Measurements from ENCODE around the gene GPR148. TPM values are rescaled to one million over a fixed set of nuclear protein-coding genes. Genes with fewer than 3 reads are reported as not detected.

The GPR148 gene
- total and polyA plus RNA-seq, 2 experiments from 2014 or later = 0.16 TPM; not detected in 1

- no peak overlapping the region for H3K27ac Mint-ChIP-seq
- TF ChIP-seq POLR2AphosphoS5 (IDR thresholded peaks at IDR 0.05; ENCODE audit: low read depth) (no peak), EZH2phosphoT487 (IDR thresholded peaks at IDR 0.05; ENCODE audit: unreplicated experiment) (no peak), EZH2 (IDR thresholded peaks at IDR 0.05; ENCODE audit: low read depth, unreplicated experiment) (no peak), CREB1 (CRISPR knock-in tag; IDR thresholded peaks at IDR 0.05; ENCODE audit: low read depth) (no peak), CTCF (conservative IDR thresholded peaks at IDR 0.05; ENCODE audit: low read depth in 2 of 2) (no peak), ZNF331 (CRISPR knock-in tag; IDR thresholded peaks at IDR 0.05; ENCODE audit: low read depth) (no peak), NANOG (IDR thresholded peaks at IDR 0.05; ENCODE audit: borderline replicate concordance) (no peak), JUNB (IDR thresholded peaks at IDR 0.05; ENCODE audit: unreplicated experiment) (no peak), STAT1 (IDR thresholded peaks at IDR 0.05; ENCODE audit: unreplicated experiment) (no peak), ZNF114 (CRISPR knock-in tag; IDR thresholded peaks at IDR 0.05) (no peak), ETS1 (IDR thresholded peaks at IDR 0.05) (no peak), REST (IDR thresholded peaks at IDR 0.05; ENCODE audit: unreplicated experiment) (no peak), ZNF462 (CRISPR knock-in tag; IDR thresholded peaks at IDR 0.05) (no peak)
- DNase-seq (ENCODE audit: low spot score) = no peak
- no peaks in the 10 kb centered on the region for H3K9me3 Mint-ChIP-seq
- H3K4me3 Mint-ChIP-seq = no peak overlapping the region
- H3K4me1 Mint-ChIP-seq = peaks cover 13% of the 10 kb centered on the region
- no peaks in the 10 kb centered on the region for H3K79me2 ChIP-seq (replicated peaks; ENCODE audit: insufficient read depth)
- no peaks in the 10 kb centered on the region for H3K27me3 Mint-ChIP-seq (ENCODE audit: insufficient read depth, low read depth, poor library complexity)
- ATAC-seq = no peak
- H3K36me3 ChIP-seq (ENCODE audit: insufficient read depth) = no peaks in the 10 kb centered on the region
- H3K27ac ChIP-seq (ENCODE audit: low read depth) = no peak overlapping the region
- no peaks in the 10 kb centered on the region for H3K27me3 ChIP-seq (ENCODE audit: insufficient read depth)
- no peaks in the 10 kb centered on the region for H3F3A ChIP-seq (replicated peaks; ENCODE audit: low read depth)
- H2AFZ ChIP-seq = no peak overlapping the region
- H3K36me3 Mint-ChIP-seq (ENCODE audit: low read depth) = no peaks in the 10 kb centered on the region
- H3K4me1 ChIP-seq (ENCODE audit: insufficient read depth) = no peaks in the 10 kb centered on the region
- H4K20me1 ChIP-seq (replicated peaks; ENCODE audit: insufficient read depth) = no peaks in the 10 kb centered on the region
- H3K9me2 ChIP-seq (ENCODE audit: insufficient read depth) = no peaks in the 10 kb centered on the region
- no peak overlapping the region for H3K4me3 ChIP-seq
- H3K4me2 ChIP-seq = no peak overlapping the region
Measured at GRCh38 chr2:130743278-130743677, 14.4 kb downstream of the GPR148 start.

All from GM23338 (cell line).